ENCODE data around the gene CNIH3. TPM values are rescaled to one million over a fixed set of nuclear protein-coding genes. Genes with fewer than 3 reads are reported as not detected.

Gene CNIH3
- total and polyA plus RNA-seq, 9 donors: 3.8 to 11.8 (median 8.3) TPM

DNA sequence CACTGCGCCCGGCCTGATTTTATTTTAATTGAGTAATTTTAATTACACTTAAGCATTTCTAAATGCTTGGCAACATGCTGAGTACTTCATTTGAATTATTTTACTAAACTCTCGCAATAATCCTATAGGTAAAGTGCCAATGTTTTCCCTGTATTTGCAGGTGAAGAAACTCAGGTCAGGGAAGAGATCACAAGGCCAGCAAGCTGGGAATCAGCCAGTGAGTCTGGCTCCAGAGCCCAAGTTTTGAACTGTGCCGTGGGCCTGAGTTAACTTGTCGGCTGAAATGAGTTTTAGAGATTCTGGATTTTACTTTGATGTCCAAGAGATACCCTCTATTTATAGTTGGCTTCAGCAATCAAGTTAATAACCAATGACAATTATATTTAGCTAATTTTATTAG lies 141.4 kb downstream of the CNIH3 start:
- WGBS, 3 donors: 90 to 92% (median 91%) methylated on average over 5 of the region's 5 CpGs
- H3K27ac ChIP-seq: no peak overlapping the region
- no peaks in the 10 kb centered on the region for H3K9me3 ChIP-seq
- no peaks in the 10 kb centered on the region for H3K27me3 ChIP-seq
- intact Hi-C loops (cut with DNase I): no loop called here
- no peak for TF ChIP-seq POLR2A (IDR thresholded peaks at IDR 0.05)
- TF ChIP-seq, protein P1, sequence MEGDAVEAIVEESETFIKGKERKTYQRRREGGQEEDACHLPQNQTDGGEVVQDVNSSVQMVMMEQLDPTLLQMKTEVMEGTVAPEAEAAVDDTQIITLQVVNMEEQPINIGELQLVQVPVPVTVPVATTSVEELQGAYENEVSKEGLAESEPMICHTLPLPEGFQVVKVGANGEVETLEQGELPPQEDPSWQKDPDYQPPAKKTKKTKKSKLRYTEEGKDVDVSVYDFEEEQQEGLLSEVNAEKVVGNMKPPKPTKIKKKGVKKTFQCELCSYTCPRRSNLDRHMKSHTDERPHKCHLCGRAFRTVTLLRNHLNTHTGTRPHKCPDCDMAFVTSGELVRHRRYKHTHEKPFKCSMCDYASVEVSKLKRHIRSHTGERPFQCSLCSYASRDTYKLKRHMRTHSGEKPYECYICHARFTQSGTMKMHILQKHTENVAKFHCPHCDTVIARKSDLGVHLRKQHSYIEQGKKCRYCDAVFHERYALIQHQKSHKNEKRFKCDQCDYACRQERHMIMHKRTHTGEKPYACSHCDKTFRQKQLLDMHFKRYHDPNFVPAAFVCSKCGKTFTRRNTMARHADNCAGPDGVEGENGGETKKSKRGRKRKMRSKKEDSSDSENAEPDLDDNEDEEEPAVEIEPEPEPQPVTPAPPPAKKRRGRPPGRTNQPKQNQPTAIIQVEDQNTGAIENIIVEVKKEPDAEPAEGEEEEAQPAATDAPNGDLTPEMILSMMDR (IDR thresholded peaks at IDR 0.05): no peak
- no peak for TF ChIP-seq EP300 (IDR thresholded peaks at IDR 0.05)
- no peak for DNase-seq
- no peak overlapping the region for H3K4me3 ChIP-seq
- no peaks in the 10 kb centered on the region for H3K36me3 ChIP-seq
- no peaks in the 10 kb centered on the region for H3K4me1 ChIP-seq (ENCODE audit: insufficient read depth)

DNA sequence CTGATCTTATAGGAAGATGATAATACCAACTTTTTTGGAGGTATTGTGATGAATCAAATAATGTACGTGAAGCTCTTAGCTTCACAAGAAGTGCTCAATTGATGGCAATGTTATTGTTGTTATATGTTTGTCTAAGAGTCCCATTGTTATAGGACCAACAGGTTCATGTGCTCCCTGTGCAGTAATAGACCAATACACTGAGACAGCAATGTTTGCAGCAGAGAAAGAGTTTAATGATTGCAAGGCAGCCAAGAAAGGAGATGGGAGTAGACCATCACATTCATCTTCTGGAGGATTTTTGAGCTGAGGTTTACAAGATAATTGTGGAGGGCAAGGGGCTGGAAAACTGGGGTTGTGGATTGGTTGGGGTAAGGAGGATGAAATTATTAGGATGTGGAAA lies 143.0 kb downstream of the CNIH3 start:
- DNase-seq: no peak
- intact Hi-C loops (cut with DNase I): no loop called here
- Histone ChIP-seq H3K27ac (no peak overlapping the region), H3K36me3 (no peaks in the 10 kb centered on the region), H3K4me1 (ENCODE audit: insufficient read depth) (no peaks in the 10 kb centered on the region), H3K9me3 (no peaks in the 10 kb centered on the region), H3K27me3 (no peaks in the 10 kb centered on the region), H3K4me3 (no peak overlapping the region)
- TF ChIP-seq, protein P1 (IDR thresholded peaks at IDR 0.05): no peak
- TF ChIP-seq POLR2A (IDR thresholded peaks at IDR 0.05): no peak
- TF ChIP-seq EP300 (IDR thresholded peaks at IDR 0.05): no peak
- WGBS, 3 donors: 94 to 100% (median 100%) methylated on average over 1 of the region's 1 CpG

DNA sequence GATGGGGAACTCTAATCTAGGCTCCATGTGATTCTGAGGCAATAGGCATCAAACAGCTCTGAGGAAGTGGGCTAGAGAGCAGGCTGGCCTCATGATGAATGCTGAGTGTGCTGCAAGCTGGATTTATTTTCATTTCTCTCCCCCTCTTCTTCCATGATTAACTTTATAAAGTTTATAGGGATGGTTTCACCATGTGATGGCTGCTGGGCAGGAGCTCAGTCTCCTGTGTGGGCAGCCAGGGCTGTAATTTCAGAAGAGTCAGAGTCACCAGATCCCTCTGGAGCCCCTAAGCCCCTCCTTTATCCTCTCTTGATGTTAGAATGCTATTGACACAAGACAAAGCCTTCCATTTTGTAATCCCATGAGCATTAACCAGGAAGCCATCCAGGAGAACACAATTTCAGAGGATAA lies 143.6 kb downstream of the CNIH3 start:
- no peak overlapping the region for H3K27ac ChIP-seq
- intact Hi-C loops (cut with DNase I): no loop called here
- H3K4me3 ChIP-seq: no peak overlapping the region
- no peaks in the 10 kb centered on the region for H3K27me3 ChIP-seq
- TF ChIP-seq, protein P1 (IDR thresholded peaks at IDR 0.05): no peak
- TF ChIP-seq POLR2A (IDR thresholded peaks at IDR 0.05): no peak
- no peak for TF ChIP-seq EP300 (IDR thresholded peaks at IDR 0.05)
- no peaks in the 10 kb centered on the region for H3K9me3 ChIP-seq
- H3K36me3 ChIP-seq: no peaks in the 10 kb centered on the region
- no peaks in the 10 kb centered on the region for H3K4me1 ChIP-seq (ENCODE audit: insufficient read depth)
- no peak for DNase-seq

DNA sequence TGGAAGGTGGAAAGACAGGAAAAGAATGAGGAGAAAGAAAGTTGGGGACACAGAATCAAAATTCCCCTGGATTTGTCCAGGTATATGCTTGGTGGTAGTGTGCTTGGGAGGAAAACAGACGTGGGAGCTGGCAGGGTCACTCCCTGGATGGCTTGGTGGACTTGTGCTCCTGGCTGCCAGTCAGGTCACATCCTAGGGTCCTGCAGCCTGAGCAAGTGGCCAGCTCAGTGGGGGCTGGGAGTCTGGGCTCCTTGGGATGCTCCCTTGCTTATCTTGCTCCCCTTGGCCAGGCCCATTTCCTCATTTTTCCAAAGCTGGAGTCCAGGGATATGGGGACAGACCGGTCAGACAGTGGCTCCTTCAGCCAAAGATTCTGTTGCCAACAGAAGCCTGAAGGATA lies 144.0 kb downstream of the CNIH3 start:
- Histone ChIP-seq H3K9me3 (no peaks in the 10 kb centered on the region), H3K36me3 (no peaks in the 10 kb centered on the region), H3K27ac (no peak overlapping the region), H3K27me3 (no peaks in the 10 kb centered on the region), H3K4me1 (ENCODE audit: insufficient read depth) (no peaks in the 10 kb centered on the region), H3K4me3 (no peak overlapping the region)
- DNase-seq: no peak
- 85 to 87% (median 85%) methylated on average over 2 of the region's 2 CpGs for whole genome bisulfite sequencing, 3 donors
- intact Hi-C loops (cut with DNase I): no loop called here
- TF ChIP-seq EP300 (IDR thresholded peaks at IDR 0.05): no peak
- TF ChIP-seq, protein P1 (IDR thresholded peaks at IDR 0.05): no peak
- no peak for TF ChIP-seq POLR2A (IDR thresholded peaks at IDR 0.05)

DNA sequence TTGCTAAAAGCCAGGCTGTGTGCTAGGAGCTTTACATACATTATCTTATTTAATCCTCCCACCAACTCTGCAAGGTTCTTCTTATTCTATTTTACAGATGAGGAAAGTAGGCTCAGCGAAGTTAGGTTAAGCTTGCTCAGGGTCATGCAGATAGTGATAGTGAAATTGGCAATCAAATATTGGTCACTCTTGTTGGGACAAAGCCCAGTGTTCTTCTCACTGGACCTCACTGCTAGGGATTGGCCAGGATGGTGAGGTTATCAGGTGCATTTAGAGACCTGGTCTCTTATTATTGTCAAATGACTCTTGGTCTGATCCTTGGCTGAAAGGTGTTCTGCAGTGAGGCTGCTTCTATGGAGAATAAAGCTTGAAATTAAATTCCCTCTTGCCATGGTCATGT lies 145.1 kb downstream of the CNIH3 start:
- no peak overlapping the region for H3K27ac ChIP-seq
- H3K27me3 ChIP-seq: no peaks in the 10 kb centered on the region
- intact Hi-C loops (cut with DNase I): no loop called here
- no peak for DNase-seq
- WGBS, 3 donors: 87 to 98% (median 88%) methylated on average over 1 of the region's 1 CpG
- H3K4me3 ChIP-seq: no peak overlapping the region
- no peaks in the 10 kb centered on the region for H3K36me3 ChIP-seq
- H3K4me1 ChIP-seq (ENCODE audit: insufficient read depth): no peaks in the 10 kb centered on the region
- TF ChIP-seq EP300 (IDR thresholded peaks at IDR 0.05): no peak
- TF ChIP-seq POLR2A (IDR thresholded peaks at IDR 0.05): no peak
- TF ChIP-seq, protein P1 (IDR thresholded peaks at IDR 0.05): no peak
- no peaks in the 10 kb centered on the region for H3K9me3 ChIP-seq

Measured in ovary (tissue), 9 donors.